ENCODE measurements around the gene MIEF1.

MIEF1 gene

DNA sequence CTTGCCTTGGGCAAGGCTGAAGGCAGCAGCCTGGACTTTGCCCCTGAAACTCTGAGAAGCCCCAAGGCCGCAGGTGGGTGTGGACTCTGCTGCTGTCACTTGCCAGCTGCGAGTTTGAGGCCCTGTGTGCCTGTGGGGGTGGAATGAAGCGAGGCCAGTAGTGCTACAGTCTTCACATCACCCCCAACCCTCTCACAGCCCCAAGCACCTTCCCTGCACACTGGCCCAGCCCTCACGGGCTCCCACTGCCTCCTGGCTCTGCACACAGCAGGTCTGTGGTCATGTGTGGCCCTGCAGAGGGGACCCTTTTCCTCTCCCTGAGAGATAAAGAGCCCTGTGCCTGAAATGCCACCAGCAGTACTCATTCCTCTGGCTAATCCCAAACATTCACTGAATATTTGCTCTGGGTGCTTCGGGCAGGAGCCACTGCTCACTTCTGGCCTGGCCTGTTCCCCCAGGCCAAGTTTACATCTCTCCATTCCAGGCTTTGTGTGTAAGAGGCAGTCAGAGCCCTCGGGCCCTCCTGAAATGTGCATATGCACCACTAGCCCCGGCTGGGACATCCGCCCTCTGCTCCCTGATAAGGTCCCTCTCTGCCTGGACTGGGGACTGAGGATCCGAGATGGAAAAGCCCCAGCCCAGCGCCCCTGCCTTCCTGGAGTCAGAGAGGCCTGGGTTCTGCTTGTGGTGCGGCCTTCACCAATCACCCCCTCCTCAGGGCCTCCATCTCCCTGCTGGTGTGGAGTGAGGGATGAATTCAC, 27.6 kb upstream of the MIEF1 start:
- no peaks in the 10 kb centered on the region for H3K27me3 Mint-ChIP-seq
- H3K27ac Mint-ChIP-seq (ENCODE audit: low read depth), result no peak overlapping the region
- no peak overlapping the region for H3K4me3 Mint-ChIP-seq
- peaks cover 14% of the 10 kb centered on the region for H3K4me1 Mint-ChIP-seq
- peaks cover 1% of the 10 kb centered on the region for H3K36me3 Mint-ChIP-seq (ENCODE audit: insufficient read depth)
- ATAC-seq (replicated peaks; ENCODE audit: extremely low read depth, poor library complexity, severe bottlenecking) (no peak), DNase-seq (ENCODE audit: low spot score in 2 of 2) (no peak)
- H3K9me3 Mint-ChIP-seq, result no peaks in the 10 kb centered on the region

DNA sequence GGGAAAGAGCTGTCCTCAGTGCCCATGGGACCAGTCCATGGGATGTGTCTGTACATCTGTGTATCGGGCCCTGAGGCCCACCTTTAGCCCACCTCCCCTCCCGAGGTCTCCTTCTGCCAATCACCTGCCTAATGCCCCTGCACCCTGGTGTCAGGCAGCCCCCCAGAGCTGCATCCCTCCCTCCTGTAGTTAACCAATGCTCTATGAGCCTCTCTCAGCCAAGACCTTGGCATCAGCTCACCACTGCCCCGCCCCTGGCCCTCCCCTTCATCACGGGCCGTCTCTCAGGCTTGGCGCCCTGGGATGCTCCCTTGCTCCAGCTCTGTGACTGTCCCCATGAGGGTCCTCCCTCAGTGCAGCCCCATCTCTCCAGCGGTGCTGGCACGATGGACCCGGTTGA, 26.8 kb upstream of the MIEF1 start:
- H3K27ac Mint-ChIP-seq (ENCODE audit: low read depth), result no peak overlapping the region
- peaks cover 1% of the 10 kb centered on the region for H3K36me3 Mint-ChIP-seq (ENCODE audit: insufficient read depth)
- ATAC-seq (replicated peaks; ENCODE audit: extremely low read depth, poor library complexity, severe bottlenecking) (no peak), DNase-seq (ENCODE audit: low spot score in 2 of 2) (no peak)
- no peak overlapping the region for H3K4me3 Mint-ChIP-seq
- peaks cover 19% of the 10 kb centered on the region for H3K4me1 Mint-ChIP-seq
- no peaks in the 10 kb centered on the region for H3K9me3 Mint-ChIP-seq
- H3K27me3 Mint-ChIP-seq, result no peaks in the 10 kb centered on the region

GRCh38 chr22:39475902-39476301, 26.2 kb upstream of the MIEF1 start:
- DNase-seq (ENCODE audit: low spot score in 2 of 2), result no peak
- Mint-ChIP-seq H3K9me3 (no peaks in the 10 kb centered on the region), H3K4me1 (peaks cover 19% of the 10 kb centered on the region), H3K27me3 (no peaks in the 10 kb centered on the region), H3K27ac (ENCODE audit: low read depth) (no peak overlapping the region), H3K36me3 (ENCODE audit: insufficient read depth) (peaks cover 1% of the 10 kb centered on the region), H3K4me3 (no peak overlapping the region)
- ATAC-seq (replicated peaks; ENCODE audit: extremely low read depth, poor library complexity, severe bottlenecking), result no peak

DNA sequence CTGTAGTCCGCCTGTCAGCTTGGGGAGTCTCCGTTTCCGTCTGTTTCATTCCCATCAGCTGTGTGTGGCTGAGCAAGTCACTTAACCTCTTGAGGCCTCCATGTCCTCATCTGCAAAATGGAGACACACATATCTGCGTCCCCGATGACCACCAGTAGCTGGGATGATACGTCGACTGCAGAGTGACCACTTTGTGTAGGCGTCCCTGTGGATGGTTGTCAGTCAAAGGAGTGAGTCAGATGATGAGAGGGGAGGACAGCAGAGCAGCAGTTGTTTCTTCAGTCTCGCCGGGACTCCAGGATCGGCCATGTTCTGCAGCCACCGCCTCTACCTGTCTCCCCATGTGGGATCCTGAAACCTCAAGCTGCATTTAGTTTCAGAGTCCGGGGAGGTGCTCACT, 25.4 kb upstream of the MIEF1 start:
- H3K4me3 Mint-ChIP-seq, result no peak overlapping the region

DNA sequence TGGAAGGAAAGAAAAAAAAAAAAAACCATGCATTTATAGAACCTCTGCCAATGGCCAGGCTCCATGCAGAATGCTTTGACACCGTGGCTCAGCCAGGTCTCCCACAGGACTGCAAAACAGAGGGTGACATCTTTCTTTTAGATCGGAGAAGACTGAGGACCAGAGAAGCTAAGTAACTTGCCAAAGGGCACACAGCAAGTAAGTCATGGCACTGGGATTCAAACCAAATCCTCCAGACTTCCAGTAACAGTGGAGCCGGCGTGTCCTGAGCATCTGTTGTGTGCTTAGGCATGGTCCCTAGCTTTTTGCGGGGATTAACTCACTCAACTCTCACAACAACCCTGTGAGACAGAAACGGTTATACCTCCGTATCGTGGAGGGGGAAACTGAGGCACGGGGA, 24.5 kb upstream of the MIEF1 start:
- Mint-ChIP-seq H3K27me3 (no peaks in the 10 kb centered on the region), H3K4me3 (no peak overlapping the region), H3K27ac (ENCODE audit: low read depth) (no peak overlapping the region), H3K36me3 (ENCODE audit: insufficient read depth) (no peaks in the 10 kb centered on the region), H3K9me3 (no peaks in the 10 kb centered on the region), H3K4me1 (peaks cover 8% of the 10 kb centered on the region)
- DNase-seq (ENCODE audit: low spot score in 2 of 2) (no peak), ATAC-seq (replicated peaks; ENCODE audit: extremely low read depth, poor library complexity, severe bottlenecking) (no peak)

More for the DNA sequence above, 25.4 kb upstream of the MIEF1 start:
- no peak overlapping the region for H3K27ac Mint-ChIP-seq (ENCODE audit: low read depth)
- H3K36me3 Mint-ChIP-seq (ENCODE audit: insufficient read depth), result no peaks in the 10 kb centered on the region
- H3K9me3 Mint-ChIP-seq, result no peaks in the 10 kb centered on the region
- H3K4me1 Mint-ChIP-seq, result peaks cover 15% of the 10 kb centered on the region
- ATAC-seq (replicated peaks; ENCODE audit: extremely low read depth, poor library complexity, severe bottlenecking) (no peak), DNase-seq (ENCODE audit: low spot score in 2 of 2) (no peak)
- H3K27me3 Mint-ChIP-seq, result no peaks in the 10 kb centered on the region

GRCh38 chr22:39478441-39478850, 23.6 kb upstream of the MIEF1 start:
- no peak for ATAC-seq (replicated peaks; ENCODE audit: extremely low read depth, poor library complexity, severe bottlenecking)
- H3K27me3 Mint-ChIP-seq, result no peaks in the 10 kb centered on the region
- no peak for DNase-seq (ENCODE audit: low spot score in 2 of 2)
- no peaks in the 10 kb centered on the region for H3K9me3 Mint-ChIP-seq
- no peaks in the 10 kb centered on the region for H3K36me3 Mint-ChIP-seq (ENCODE audit: insufficient read depth)
- peaks cover 6% of the 10 kb centered on the region for H3K4me1 Mint-ChIP-seq
- no peak overlapping the region for H3K27ac Mint-ChIP-seq (ENCODE audit: low read depth)
- no peak overlapping the region for H3K4me3 Mint-ChIP-seq

DNA sequence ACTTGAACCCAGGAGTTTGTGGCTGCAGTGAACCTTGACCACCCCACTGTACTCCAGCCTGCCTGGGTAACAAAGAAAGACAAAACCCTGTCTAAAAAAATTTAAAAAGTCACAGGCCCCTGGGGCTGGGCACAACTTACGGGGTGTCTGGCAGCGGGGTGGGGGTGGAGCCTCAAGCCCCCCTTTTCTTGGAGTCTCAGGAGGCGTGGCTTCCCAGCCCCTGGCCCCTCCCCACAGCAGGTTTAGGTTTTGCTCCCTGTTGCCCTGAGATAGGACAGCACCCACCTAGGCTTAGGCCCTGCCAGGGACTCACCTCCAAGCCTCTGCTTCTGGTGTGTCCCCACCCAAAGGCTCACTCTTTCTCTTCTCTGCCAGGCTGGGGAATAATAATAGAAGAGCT, 22.8 kb upstream of the MIEF1 start:
- H3K27ac Mint-ChIP-seq (ENCODE audit: low read depth), result no peak overlapping the region
- H3K4me1 Mint-ChIP-seq, result peaks cover 6% of the 10 kb centered on the region
- H3K27me3 Mint-ChIP-seq, result no peaks in the 10 kb centered on the region
- H3K4me3 Mint-ChIP-seq, result no peak overlapping the region
- ATAC-seq (replicated peaks; ENCODE audit: extremely low read depth, poor library complexity, severe bottlenecking), result no peak
- DNase-seq (ENCODE audit: low spot score in 2 of 2), result no peak
- no peaks in the 10 kb centered on the region for H3K9me3 Mint-ChIP-seq
- H3K36me3 Mint-ChIP-seq (ENCODE audit: insufficient read depth), result no peaks in the 10 kb centered on the region

GRCh38 chr22:39480557-39480956, 21.5 kb upstream of the MIEF1 start:
- no peaks in the 10 kb centered on the region for H3K27me3 Mint-ChIP-seq
- H3K27ac Mint-ChIP-seq (ENCODE audit: low read depth), result no peak overlapping the region
- ATAC-seq (replicated peaks; ENCODE audit: extremely low read depth, poor library complexity, severe bottlenecking) (no peak), DNase-seq (ENCODE audit: low spot score in 2 of 2) (no peak)
- H3K9me3 Mint-ChIP-seq, result no peaks in the 10 kb centered on the region
- H3K4me3 Mint-ChIP-seq, result no peak overlapping the region
- H3K36me3 Mint-ChIP-seq (ENCODE audit: insufficient read depth), result no peaks in the 10 kb centered on the region
- peaks cover 6% of the 10 kb centered on the region for H3K4me1 Mint-ChIP-seq

- H3K9me3 Mint-ChIP-seq, result no peaks in the 10 kb centered on the region
- no peaks in the 10 kb centered on the region for H3K27me3 Mint-ChIP-seq
- H3K4me1 Mint-ChIP-seq, result peaks cover 6% of the 10 kb centered on the region
- H3K4me3 Mint-ChIP-seq, result no peak overlapping the region
- ATAC-seq (replicated peaks; ENCODE audit: extremely low read depth, poor library complexity, severe bottlenecking) (no peak), DNase-seq (ENCODE audit: low spot score in 2 of 2) (no peak)
- H3K36me3 Mint-ChIP-seq (ENCODE audit: insufficient read depth), result no peaks in the 10 kb centered on the region
- no peak overlapping the region for H3K27ac Mint-ChIP-seq (ENCODE audit: low read depth)
Measured at GRCh38 chr22:39481054-39481453, 21.0 kb upstream of the MIEF1 start.

GRCh38 chr22:39481595-39481994, 20.5 kb upstream of the MIEF1 start:
- Mint-ChIP-seq H3K9me3 (no peaks in the 10 kb centered on the region), H3K4me1 (peaks cover 6% of the 10 kb centered on the region), H3K4me3 (no peak overlapping the region), H3K27me3 (no peaks in the 10 kb centered on the region), H3K27ac (ENCODE audit: low read depth) (no peak overlapping the region), H3K36me3 (ENCODE audit: insufficient read depth) (no peaks in the 10 kb centered on the region)
- DNase-seq (ENCODE audit: low spot score in 2 of 2) (no peak), ATAC-seq (replicated peaks; ENCODE audit: extremely low read depth, poor library complexity, severe bottlenecking) (no peak)

DNA sequence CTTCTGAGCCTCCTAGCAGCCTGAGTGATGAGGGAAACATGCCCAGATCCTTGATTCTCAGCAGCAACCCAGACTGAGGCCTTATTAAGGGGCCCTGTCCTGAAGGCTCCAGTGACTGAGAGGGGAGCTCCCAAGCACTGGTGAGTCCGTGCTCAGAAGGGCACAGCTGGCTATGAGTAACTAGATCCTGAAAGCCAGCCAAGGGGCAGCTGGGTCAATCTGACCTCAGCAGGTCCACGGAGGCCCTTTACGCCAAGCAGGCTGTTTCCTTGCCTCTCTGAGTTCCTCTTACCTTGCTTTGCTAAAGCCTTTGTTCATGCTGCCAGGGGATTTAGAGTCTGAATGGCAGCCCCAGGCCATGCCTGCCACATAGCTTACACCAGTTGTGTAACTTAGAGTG, 19.3 kb upstream of the MIEF1 start:
- H3K4me1 Mint-ChIP-seq, result peaks cover 6% of the 10 kb centered on the region
- ATAC-seq (replicated peaks; ENCODE audit: extremely low read depth, poor library complexity, severe bottlenecking) (no peak), DNase-seq (ENCODE audit: low spot score in 2 of 2) (no peak)
- H3K9me3 Mint-ChIP-seq, result no peaks in the 10 kb centered on the region
- no peaks in the 10 kb centered on the region for H3K36me3 Mint-ChIP-seq (ENCODE audit: insufficient read depth)
- no peaks in the 10 kb centered on the region for H3K27me3 Mint-ChIP-seq
- H3K27ac Mint-ChIP-seq (ENCODE audit: low read depth), result no peak overlapping the region
- H3K4me3 Mint-ChIP-seq, result no peak overlapping the region

- DNase-seq (ENCODE audit: low spot score in 2 of 2) (no peak), ATAC-seq (replicated peaks; ENCODE audit: extremely low read depth, poor library complexity, severe bottlenecking) (no peak)
- H3K27ac Mint-ChIP-seq (ENCODE audit: low read depth), result no peak overlapping the region
- H3K4me1 Mint-ChIP-seq, result peaks cover 6% of the 10 kb centered on the region
- no peak overlapping the region for H3K4me3 Mint-ChIP-seq
- H3K36me3 Mint-ChIP-seq (ENCODE audit: insufficient read depth), result no peaks in the 10 kb centered on the region
- H3K9me3 Mint-ChIP-seq, result no peaks in the 10 kb centered on the region
- H3K27me3 Mint-ChIP-seq, result no peaks in the 10 kb centered on the region
Measured at GRCh38 chr22:39486951-39487825, 14.9 kb upstream of the MIEF1 start.
